Caco-2 (cell line): Measurements from ENCODE around the gene CTIF. TPM values are rescaled to one million over a fixed set of nuclear protein-coding genes. Genes with fewer than 3 reads are reported as not detected.

Experiments
- BruUV-seq: library from RNA; stranded (reverse); fragments of 400-500 nt; replicated peaks from 2 replicates; lab custom pipeline; 2021; lab: Mats Ljungman, UMichigan
- CTCF ChIA-PET: fragments of 300-600 bp; sonication (Branson Sonifier 250); formaldehyde crosslinking; loops from one replicate; lab custom pipeline; 2022; ENCODE audit warnings: antibody characterized with exemption; lab: Charles Lee
- POLR2A ChIA-PET: fragments of 300-600 bp; sonication (Branson Sonifier 250); formaldehyde crosslinking; loops from one replicate; lab custom pipeline; 2022; ENCODE audit warnings: antibody characterized with exemption; lab: Charles Lee
- DNase-seq, 2 experiments: peaks; one replicate each; pipeline versions ENCODE4 v3.0.0 to v3.0.0-alpha.2; 2020 to 2022
- H3K27me3 ChIP-seq: replicated peaks from 2 replicates; pipeline ENCODE4 v1.6.0; 2011; ENCODE audit warnings: low read length; ENCODE audit not compliant: control insufficient read depth, insufficient read depth
- H3K36me3 ChIP-seq: 2 replicates; pipeline ENCODE4 v1.5.1; 2011; ENCODE audit warnings: low read length; ENCODE audit not compliant: control insufficient read depth, insufficient read depth
- H3K4me1 ChIP-seq: fragments of 250-450 bp; sonication (Bioruptor Pico); 2 replicates; pipeline ENCODE4 v1.5.1; 2020; ENCODE audit warnings: mild to moderate bottlenecking
- H3K4me3 ChIP-seq: 2 replicates; pipeline ENCODE4 v1.5.1; 2011; ENCODE audit warnings: low read depth, mild to moderate bottlenecking, control low read depth, low read length
- H3K9me3 ChIP-seq: fragments of 250-450 bp; sonication (Bioruptor Pico); 2 replicates; pipeline ENCODE4 v1.5.1; 2020; ENCODE audit warnings: mild to moderate bottlenecking, moderate library complexity
- H3K27ac Mint-ChIP-seq: one replicate; pipeline ENCODE4 v1.8.0; 2022; ENCODE audit warnings: mixed read lengths; ENCODE audit not compliant: unreplicated experiment
- H3K27me3 Mint-ChIP-seq: one replicate; pipeline ENCODE4 v1.8.0; 2022; ENCODE audit warnings: mixed read lengths; ENCODE audit not compliant: insufficient read depth, unreplicated experiment
- H3K36me3 Mint-ChIP-seq: one replicate; pipeline ENCODE4 v1.8.0; 2022; ENCODE audit warnings: mild to moderate bottlenecking, mixed read lengths; ENCODE audit not compliant: insufficient read depth, unreplicated experiment
- H3K4me1 Mint-ChIP-seq: one replicate; pipeline ENCODE4 v1.8.0; 2022; ENCODE audit warnings: low read depth, mixed read lengths; ENCODE audit not compliant: unreplicated experiment
- H3K4me3 Mint-ChIP-seq: one replicate; pipeline ENCODE4 v1.8.0; 2022; ENCODE audit warnings: mild to moderate bottlenecking, moderate library complexity, mixed read lengths; ENCODE audit not compliant: unreplicated experiment
- H3K9me3 Mint-ChIP-seq: one replicate; pipeline ENCODE4 v1.8.0; 2022; ENCODE audit warnings: mixed read lengths; ENCODE audit not compliant: unreplicated experiment
- intact Hi-C: fragments of 100-400 bp; cut with micrococcal nuclease; formaldehyde crosslinking; loops from one replicate; pipeline ENCODE4 v1.10.0; 2022; ENCODE audit not compliant: unreplicated experiment
- total RNA-seq: library from RNA; stranded (reverse); gene quantifications from 2 replicates; pipeline ENCODE4 v1.2.3, GENCODE V29; 2022
- TF ChIP-seq, protein P1 (sequence below), 2 experiments: fragments of 200-600 bp in 1 of 2; IDR thresholded peaks; 1 replicate in 1 of 2; 2 replicates in 1 of 2; pipeline versions ENCODE4 v1.5.1 to v1.8.0; 2011 to 2022; ENCODE audit warnings: antibody characterized with exemption in 1 of 2, control low read depth in 1 of 2, inconsistent platforms in 1 of 2, low read depth in 1 of 2, low read length in 1 of 2, mild to moderate bottlenecking in 1 of 2, moderate library complexity in 1 of 2; ENCODE audit not compliant: insufficient read depth in 1 of 2, severe bottlenecking in 1 of 2, unreplicated experiment in 1 of 2

The CTIF gene
- total RNA-seq, 1 experiment from 2014 or later = 19.9 TPM

DNA sequence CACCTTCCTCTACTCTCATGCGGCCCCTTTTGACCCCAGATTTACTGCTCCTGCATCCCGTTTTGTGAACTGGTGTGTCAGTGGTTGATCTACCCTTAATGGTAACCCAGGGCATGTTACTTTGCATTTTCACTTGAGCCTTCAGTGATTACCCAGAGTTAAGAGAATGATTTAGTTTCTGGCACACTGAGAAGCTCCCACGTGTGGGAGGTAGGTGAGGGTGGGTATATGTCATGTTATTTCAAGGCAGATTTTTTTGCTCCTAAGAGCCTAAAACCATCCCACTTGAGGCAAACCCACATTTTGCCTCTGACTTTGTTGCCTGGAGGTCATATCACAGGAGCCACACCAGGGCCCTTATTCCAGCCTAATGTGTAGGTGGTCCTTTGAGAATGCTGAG is 186.7 kb downstream of the CTIF start:
- Histone ChIP-seq H3K27me3 (no peaks in the 10 kb centered on the region), H3K9me3 (no peaks in the 10 kb centered on the region), H3K4me1 (no peaks in the 10 kb centered on the region), H3K4me3 (no peak overlapping the region), H3K36me3 (no peaks in the 10 kb centered on the region)
- no TSS peak for BruUV-seq
- Mint-ChIP-seq H3K4me3 (no peak overlapping the region), H3K36me3 (peaks cover under 1% of the 10 kb centered on the region), H3K9me3 (no peaks in the 10 kb centered on the region), H3K4me1 (no peaks in the 10 kb centered on the region), H3K27ac (no peak overlapping the region), H3K27me3 (no peaks in the 10 kb centered on the region)
- ChIA-PET POLR2A (no interaction called here), CTCF (no interaction called here)
- DNase-seq = no peak
- intact Hi-C loops = loop anchor here (10.0 kb wide), 1 partner anchor 189 kb away; no protein-coding TSS in a partner anchor
- TF ChIP-seq, protein P1, sequence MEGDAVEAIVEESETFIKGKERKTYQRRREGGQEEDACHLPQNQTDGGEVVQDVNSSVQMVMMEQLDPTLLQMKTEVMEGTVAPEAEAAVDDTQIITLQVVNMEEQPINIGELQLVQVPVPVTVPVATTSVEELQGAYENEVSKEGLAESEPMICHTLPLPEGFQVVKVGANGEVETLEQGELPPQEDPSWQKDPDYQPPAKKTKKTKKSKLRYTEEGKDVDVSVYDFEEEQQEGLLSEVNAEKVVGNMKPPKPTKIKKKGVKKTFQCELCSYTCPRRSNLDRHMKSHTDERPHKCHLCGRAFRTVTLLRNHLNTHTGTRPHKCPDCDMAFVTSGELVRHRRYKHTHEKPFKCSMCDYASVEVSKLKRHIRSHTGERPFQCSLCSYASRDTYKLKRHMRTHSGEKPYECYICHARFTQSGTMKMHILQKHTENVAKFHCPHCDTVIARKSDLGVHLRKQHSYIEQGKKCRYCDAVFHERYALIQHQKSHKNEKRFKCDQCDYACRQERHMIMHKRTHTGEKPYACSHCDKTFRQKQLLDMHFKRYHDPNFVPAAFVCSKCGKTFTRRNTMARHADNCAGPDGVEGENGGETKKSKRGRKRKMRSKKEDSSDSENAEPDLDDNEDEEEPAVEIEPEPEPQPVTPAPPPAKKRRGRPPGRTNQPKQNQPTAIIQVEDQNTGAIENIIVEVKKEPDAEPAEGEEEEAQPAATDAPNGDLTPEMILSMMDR (IDR thresholded peaks at IDR 0.05; ENCODE audit: insufficient read depth in 1 of 2, low read depth in 1 of 2, low read length in 1 of 2, severe bottlenecking in 1 of 2, unreplicated experiment in 1 of 2) = no peak

DNA sequence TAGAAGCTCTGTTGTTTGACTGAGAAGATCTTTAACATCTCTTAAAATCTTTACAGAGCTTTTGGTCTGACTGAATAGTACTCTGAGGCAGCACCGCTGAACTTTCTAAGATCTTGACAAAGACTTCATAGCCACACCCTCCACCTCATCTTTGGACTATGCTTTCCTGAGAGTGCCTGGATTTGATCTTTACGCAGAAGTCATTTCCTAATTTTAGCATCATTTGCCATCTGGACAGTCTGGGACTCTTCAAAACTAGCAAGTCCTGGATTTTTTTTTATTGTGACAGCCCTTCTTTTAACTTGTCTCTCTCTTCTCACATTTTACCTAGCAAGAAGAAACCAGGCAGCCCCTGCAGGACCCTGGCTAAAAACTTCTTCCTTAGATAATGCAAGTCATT is 188.8 kb downstream of the CTIF start:
- H3K27me3 ChIP-seq = no peaks in the 10 kb centered on the region
- no peak for DNase-seq
- Mint-ChIP-seq H3K36me3 (peaks cover 5% of the 10 kb centered on the region), H3K4me1 (no peaks in the 10 kb centered on the region), H3K9me3 (no peaks in the 10 kb centered on the region), H3K4me3 (no peak overlapping the region), H3K27me3 (no peaks in the 10 kb centered on the region), H3K27ac (no peak overlapping the region)
- POLR2A ChIA-PET = no interaction called here
- no peak overlapping the region for H3K4me3 ChIP-seq
- CTCF ChIA-PET = no interaction called here
- H3K9me3 ChIP-seq = no peaks in the 10 kb centered on the region
- H3K36me3 ChIP-seq = no peaks in the 10 kb centered on the region
- TF ChIP-seq, protein P1 (IDR thresholded peaks at IDR 0.05; ENCODE audit: insufficient read depth in 1 of 2, low read depth in 1 of 2, low read length in 1 of 2, severe bottlenecking in 1 of 2, unreplicated experiment in 1 of 2) = no peak
- BruUV-seq = no TSS peak
- H3K4me1 ChIP-seq = no peaks in the 10 kb centered on the region
- intact Hi-C loops = loop anchor here (10.0 kb wide), 1 partner anchor 187 kb away; no protein-coding TSS in a partner anchor

DNA sequence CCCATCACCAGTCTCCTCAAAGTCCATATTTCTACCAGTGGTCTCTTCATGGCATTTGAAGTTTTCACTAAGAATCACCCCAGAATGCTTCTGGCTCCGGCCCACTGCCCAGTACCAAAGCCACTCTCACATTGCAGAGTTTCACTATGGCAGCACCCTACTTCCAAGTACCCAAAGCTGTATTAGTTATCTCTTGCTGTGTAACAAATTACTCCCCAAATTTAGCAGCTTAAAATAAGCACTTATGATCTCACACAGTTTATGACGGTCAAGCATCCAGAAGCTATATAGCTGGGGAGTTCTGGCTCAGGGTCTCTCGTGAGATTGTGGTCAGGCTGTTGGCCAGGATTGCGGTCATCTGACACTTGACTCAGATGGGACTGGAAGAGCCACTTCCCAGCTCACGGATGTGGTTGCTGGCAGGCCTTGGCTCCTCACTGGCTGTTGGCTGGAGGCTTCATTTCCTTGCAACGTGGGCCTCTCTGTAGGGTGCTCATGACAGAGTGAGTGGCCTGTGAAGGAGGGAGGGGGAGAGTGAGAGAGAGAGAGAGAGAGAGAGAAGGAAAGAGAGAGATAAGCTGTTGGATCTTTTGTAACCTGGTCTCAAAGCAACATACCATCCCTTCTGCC is 189.5 kb downstream of the CTIF start:
- Histone ChIP-seq H3K36me3 (no peaks in the 10 kb centered on the region), H3K4me3 (no peak overlapping the region), H3K27me3 (no peaks in the 10 kb centered on the region), H3K9me3 (no peaks in the 10 kb centered on the region), H3K4me1 (no peaks in the 10 kb centered on the region)
- CTCF ChIA-PET = no interaction called here
- POLR2A ChIA-PET = no interaction called here
- Mint-ChIP-seq H3K27ac (no peak overlapping the region), H3K27me3 (no peaks in the 10 kb centered on the region), H3K4me3 (no peak overlapping the region), H3K36me3 (peaks cover 5% of the 10 kb centered on the region), H3K9me3 (no peaks in the 10 kb centered on the region), H3K4me1 (no peaks in the 10 kb centered on the region)
- intact Hi-C loops = loop anchor here (10.0 kb wide), 1 partner anchor 186 kb away; no protein-coding TSS in a partner anchor
- DNase-seq = no peak
- TF ChIP-seq, protein P1 (IDR thresholded peaks at IDR 0.05; ENCODE audit: insufficient read depth in 1 of 2, low read depth in 1 of 2, low read length in 1 of 2, severe bottlenecking in 1 of 2, unreplicated experiment in 1 of 2) = no peak
- no TSS peak for BruUV-seq
